ENCODE measurements around the gene PRIMA1.

PRIMA1 gene

DNA sequence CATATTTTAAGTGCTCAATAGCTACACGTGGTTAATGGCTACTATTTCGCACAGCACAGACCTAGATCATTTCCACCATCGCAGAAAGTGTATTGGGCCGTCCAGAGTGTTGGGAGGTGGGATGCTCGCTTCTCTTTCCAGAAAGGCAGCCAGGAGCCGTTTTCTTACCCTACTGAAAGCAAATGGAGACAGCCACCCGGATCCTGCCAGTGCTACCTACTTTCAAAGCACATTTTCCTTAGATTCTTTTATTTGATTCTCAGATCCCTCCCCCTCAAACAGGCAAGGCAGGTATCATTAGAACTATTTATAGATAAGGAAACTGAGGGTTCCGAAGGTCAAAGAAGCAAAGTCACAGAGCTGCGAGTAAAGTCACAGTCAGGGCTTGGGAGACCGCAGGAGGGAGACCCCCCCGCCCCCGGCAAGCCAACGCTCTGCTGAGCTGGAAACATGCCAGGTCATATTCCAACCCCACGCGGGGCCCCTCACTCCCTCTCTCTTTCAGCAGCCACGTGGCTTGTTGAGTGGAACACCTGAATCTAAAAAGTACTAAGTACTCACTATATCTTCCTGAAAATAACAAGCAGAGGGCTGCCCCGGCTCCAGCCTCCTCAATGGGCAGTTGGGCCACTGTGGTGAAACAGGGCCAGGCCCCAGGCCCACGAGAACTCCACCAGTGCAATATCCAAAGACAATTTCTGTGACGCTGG, 36.2 kb downstream of the PRIMA1 start:
- no peak for DNase-seq

DNA sequence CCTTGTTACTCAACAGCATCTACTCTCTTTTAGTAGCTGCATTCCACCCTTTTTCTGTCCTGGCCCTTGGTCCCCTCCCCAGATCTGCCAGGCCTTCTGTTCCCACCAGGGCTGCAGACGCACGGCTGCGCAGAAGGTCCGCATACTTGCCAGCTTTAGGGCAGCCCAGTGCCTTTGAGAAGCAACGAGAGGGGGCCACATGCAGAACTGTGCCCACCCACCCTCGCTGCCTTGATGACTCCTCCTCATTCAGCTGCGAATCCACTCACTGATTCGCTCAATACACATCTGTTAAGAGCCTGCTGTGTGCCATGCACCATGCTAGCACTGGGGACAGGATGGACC, 39.2 kb downstream of the PRIMA1 start:
- DNase-seq: no peak

DNA sequence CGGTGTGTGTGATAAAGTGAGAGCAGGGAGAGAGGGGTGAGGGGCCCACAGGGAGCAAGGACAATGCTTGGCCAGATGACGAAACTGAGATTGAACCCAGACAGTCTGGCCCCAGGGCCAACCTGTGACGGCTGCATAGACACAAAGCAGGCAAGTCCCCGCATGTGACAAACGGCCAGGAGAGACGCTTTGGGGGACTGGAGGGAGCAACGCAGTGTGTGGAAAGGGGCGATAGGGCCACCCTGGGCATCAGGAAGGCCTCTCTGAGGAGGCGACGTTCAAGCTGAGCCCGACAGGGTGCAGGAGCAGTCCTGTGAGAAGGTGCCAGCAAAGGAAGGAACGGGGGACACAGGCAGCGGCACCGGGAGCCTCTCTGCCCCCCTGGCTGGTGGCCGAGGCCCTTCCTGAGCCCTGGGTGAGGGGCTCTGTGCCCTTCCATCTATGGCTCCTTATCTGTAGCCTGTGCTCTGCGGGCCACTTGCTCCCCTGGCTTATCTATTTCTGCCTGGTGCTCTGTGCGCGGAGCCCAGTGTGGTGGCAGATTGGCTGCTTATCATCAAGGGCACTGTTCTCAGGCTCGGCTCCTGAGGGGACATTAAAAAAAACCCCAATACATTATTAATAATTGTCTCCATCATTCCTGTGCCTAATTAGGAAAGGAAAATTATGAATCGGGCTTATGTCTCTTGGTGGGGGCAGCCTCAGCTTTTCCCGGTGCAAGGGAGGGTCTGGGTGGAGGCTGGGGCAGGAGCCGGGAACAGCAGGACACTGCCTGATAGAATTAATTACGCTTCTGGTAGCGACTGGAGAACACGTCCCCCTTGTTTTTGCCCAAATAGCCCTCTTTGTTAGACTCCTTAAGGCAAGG, 39.8 kb downstream of the PRIMA1 start:
- no peak for DNase-seq

DNA sequence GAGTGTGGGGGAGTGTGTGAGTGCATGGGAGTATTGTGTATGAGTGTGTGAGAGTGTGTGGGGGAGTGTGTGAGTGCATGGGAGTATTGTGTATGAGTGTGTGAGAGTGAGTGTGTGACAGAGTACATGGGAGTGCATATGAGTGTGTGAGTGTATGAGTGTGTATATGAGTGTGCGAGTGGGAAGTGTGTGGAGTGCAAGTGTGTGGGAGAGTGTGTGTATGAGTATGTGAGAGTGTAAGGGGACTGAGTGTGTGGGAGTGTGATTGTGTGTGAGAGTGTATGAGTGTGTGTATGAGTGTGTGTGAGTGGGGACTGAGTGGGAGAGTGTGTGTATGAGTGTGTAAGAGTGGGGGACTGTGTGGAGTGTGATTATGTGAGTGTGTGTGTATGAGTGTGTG, 40.7 kb downstream of the PRIMA1 start:
- no peak for DNase-seq

DNA sequence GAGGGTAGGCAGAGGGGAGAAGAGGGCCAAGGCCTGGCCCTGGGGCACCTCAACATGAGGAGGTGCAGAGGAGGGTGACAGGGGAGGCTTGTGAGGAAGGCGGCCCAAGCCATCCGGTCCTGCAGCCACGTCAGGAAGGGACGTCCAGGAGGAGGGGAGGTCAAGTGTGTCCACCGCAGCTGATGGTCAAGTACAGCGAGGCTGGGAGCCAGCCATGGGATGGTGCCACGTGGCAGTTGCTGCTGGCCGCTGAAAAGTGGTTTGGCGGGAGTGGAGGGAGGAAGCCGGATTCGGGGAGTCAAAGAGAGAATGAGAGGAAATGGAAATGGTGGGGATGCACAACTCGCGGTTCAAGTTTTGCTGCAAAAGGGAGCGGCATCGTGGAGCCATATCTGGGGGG, 41.2 kb downstream of the PRIMA1 start:
- no peak for DNase-seq

GRCh38 chr14:93745603-93746273, 42.5 kb downstream of the PRIMA1 start:
- DNase-seq: no peak

DNA sequence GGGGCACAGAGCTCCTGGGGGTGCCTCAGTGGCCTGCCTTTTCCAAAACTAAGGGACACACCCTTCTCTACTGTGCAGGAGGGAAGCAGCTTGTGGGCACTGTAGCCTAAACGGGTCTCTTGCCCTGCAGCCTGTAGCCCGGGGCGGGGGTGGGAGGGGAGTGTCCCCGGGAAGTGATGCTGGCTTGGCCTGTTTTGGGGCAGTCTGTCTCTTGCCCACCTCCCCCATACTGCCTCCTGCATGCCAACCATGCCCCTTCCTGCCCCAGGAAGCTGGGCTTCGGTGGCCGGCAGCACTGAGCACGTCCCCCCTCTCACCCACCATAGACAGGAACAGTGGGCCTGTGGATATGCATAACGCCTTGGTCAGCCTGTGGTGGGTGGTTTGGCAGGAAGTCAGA, 43.4 kb downstream of the PRIMA1 start:
- no peak for DNase-seq

GRCh38 chr14:93744176-93744575, 44.1 kb downstream of the PRIMA1 start:
- DNase-seq: no peak

DNA sequence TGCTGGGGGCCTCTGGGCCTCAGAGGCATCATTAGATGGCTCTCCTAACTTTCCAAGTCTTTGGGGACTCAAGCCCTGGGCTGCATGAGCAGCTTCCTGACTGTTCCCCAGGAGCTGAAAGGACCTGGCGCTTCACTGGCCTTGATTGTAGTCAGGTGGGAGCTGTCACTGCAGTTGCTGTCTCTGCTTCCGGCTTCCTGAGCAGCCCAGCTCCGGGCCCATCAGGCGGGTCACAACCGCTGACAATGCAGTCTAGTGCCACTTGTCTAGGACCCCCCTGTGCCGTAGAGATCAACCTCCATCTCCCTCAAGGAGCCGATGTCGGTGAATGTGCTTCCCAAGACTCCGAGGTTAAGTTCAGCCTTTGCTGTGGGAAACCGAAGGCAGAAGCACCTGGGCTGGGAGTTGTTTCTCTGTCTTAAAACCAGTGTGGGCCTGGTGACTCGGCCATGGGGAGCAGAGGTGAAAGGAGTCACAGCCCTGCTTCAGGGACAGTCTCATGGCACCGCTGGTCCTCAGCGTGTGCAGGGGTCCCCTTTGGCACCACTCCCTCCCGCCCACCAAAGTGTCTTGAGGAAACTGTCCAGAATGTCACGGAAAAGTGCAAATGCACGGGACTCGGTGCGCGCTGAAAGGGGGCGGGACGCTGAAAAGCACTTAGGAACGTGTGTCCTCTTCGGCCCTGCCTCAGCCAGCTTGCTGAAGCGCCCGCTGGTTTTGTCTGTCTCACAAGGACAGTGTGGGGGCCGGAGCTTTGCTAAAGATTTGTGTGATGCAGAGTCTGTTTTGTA, 44.8 kb downstream of the PRIMA1 start:
- DNase-seq: no peak

DNA sequence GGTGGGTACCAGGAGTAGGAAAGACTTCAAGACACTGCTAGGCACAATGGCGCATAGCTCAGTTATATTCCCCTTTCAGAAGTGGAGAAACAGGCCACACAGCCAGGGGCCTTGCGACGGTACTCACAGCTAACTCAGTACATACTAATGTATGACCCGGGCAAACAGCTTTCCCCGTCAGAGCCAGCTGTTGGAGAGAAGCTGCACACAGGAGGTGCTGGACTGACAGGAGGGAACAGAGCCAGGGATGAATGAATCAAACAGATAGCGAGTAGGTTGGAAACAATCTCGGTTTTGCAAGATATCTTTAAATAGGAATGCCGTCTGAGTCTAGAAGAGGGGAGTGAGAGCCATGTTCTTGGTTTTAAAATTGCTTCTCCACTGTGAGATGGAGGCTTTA, 45.5 kb downstream of the PRIMA1 start:
- DNase-seq: no peak

DNA sequence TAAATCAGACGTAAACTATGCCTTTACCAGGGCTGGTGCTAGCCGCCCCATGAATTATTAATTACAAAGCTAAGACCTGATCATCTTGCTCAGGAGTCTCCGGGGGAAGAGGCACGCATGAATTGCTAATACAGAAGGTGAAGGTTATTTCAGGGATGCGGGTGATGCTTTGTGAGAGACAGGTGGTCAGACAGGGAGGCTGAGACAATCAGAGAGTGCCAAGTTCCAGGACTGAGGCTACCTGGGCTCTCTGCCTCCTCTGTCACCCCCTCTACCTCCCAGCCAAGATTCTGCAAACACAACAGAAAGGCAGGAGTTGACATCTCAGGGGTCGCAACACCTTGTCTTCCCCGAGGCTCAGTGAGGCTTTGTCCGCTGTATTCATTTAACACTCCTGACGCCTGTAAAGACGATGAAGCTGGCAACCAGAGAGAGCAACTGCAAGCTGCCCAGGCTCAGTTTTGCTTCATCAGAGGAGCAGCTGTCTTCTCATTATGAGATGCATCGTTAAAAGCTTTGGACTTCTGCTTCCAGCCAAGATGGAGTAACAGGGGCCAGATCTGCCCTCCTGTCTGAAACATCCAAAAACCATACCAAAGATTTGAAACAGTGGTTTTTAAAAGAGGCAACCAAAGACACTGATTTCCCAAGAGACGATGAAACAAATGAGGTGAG, 46.6 kb downstream of the PRIMA1 start:
- DNase-seq: no peak

DNA sequence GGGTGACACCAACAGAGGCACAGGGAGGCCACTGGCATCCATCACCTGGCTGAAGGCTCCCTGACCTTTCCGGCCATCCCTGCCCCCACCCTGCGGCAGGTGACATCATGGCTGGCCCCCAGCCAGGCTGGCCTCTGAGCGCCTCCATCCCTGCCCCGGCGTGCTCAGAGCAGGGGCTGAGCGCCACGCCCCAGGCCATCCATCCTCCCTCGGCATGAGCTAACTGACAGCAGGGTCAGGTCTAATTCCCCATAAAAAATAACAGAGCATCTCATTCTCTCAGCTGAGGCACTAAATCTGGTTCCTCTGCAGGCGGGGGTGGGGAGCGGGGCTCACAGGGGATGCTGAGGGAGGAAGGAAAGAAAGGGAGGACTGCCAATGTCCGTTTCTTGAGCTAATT, 50.7 kb downstream of the PRIMA1 start:
- DNase-seq: no peak

DNA sequence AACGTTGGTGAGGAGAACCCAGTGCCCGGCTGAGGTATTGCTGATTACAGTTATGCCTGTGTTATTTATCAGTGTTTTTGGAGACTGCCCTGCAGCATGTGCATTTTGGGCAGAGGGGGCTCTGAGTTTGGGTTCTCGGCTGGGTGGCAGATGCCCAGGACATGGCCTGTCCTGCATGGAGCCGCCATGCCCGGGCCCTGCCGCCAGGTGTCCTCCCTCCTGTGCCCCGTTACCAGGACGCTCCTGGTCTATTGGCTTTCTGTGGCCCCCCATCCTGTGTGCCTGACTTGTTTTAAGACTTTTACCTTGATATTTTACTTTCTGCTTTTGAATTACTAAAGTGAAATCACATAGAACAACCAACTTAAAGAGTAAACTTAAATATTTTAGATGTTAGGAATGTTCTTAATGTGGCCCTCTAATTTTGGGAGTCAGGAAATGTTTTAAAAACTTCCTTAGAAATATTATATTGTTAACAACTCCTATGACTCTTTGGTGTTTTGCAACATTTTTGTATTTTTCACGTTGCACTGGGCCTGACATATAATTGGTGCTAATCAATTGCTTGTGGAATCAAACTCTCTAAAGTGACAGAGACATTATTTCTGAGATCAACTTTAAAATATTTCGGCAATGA, 51.8 kb downstream of the PRIMA1 start:
- DNase-seq: no peak

DNA sequence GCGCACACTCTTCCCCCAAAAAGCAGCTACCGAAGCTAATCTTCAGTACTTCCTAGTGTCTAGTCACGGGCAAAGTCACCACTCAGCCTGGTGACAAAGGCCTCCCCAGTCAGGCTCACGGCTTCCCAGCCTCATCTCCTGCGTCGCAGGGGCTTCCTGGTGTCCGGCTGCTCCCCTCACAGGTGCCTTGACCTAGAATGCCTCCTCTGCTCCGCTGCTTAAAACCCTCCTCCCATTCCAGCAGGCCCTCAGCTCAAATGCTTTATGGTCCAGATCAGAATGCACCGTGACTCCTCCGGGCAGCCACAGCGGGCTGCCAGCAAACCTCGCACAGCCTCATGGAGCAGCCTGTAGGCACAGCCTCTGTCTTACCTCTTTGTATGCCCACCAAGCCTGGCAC, 53.1 kb downstream of the PRIMA1 start:
- no peak for DNase-seq

- DNase-seq: no peak
Measured at GRCh38 chr14:93734086-93734822, 54.0 kb downstream of the PRIMA1 start.

- DNase-seq: no peak
Measured at GRCh38 chr14:93733631-93734030, 54.7 kb downstream of the PRIMA1 start.

GRCh38 chr14:93733231-93733630, 55.1 kb downstream of the PRIMA1 start:
- DNase-seq: no peak

DNA sequence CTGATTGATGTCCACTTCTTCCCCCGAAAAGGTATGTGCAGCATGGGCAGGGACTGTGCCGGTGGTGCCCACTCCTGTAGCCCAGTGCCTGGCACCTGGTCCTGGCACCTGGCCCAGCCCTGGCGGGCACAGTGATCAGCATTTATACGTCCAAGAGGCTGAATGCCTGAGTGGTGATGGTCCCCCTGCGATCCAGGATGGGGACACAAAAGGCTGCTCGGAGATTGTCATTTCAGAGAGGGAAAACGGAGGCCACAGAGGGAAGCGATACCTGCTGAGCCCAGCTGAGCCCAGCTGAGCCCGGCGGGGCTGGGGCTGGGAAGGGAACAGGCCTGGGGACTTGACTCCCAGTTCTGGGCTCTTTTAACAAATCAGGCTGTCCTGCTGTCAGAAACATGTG, 55.8 kb downstream of the PRIMA1 start:
- no peak for DNase-seq

GRCh38 chr14:93731753-93732152, 56.5 kb downstream of the PRIMA1 start:
- no peak for DNase-seq

DNA sequence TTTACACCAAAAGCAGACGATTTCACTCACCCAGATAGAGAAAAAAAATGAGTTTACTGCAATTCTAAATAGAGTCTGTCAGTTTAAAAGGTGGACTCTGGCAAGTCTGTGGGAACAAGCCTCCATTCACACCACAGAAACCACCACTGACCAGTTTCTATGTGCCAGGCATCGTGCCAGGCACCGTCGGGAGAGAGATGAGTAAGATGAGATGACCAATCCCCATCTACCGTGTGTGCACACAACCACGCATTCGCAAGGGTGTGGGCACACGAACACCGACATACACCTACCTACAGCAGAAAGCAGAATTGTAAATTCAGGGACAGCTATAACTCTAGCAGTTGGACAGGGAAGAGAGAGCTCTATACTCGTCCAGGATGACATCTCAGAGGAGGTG, 58.3 kb downstream of the PRIMA1 start:
- no peak for DNase-seq

DNA sequence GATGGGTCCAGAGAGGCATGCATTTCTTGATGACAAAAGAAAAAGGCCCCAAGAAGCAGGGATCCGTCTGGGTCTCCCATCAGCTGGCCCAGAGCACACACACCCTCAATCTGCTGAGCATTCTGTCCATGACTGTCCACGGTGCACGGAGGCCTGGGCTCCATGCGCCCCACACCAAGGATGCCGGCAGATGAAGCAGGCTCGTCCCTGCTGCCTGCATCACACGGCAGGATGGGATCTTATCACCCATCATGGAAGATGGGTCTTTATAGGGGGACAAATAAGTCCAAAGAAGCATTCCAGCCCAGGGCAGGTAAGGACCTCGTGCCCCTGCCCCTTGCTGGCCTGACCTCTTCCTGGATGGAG, 59.7 kb downstream of the PRIMA1 start:
- no peak for DNase-seq
